Stimulated activated CD8-positive, alpha-beta memory T cell treated with anti-CD3 and anti-CD28 coated beads, Interleukin-12 subunit alpha, Interleukin-12 subunit beta, amount 100 ng/mL, for 24 hours (primary cell): ENCODE results near the gene LGR6.

Experiments used
- DNase-seq: peaks from one replicate; pipeline ENCODE4 v3.0.0-alpha.2; 2020; ENCODE audit errors: extremely low read depth

Gene LGR6

GRCh38 chr1:202199040-202199889, 5.7 kb downstream of the LGR6 start:
- no peak for DNase-seq

- DNase-seq = no peak
These were observed 6.5 kb downstream of the LGR6 start for GRCh38 chr1:202200112-202200548.

- no peak for DNase-seq
These were observed 7.1 kb downstream of the LGR6 start for GRCh38 chr1:202200669-202201068.

GRCh38 chr1:202201266-202201665, 7.7 kb downstream of the LGR6 start:
- no peak for DNase-seq

- DNase-seq = no peak
These were observed 8.4 kb downstream of the LGR6 start for GRCh38 chr1:202201971-202202370.

- no peak for DNase-seq
These were observed 9.0 kb downstream of the LGR6 start for GRCh38 chr1:202202500-202203168.

- DNase-seq = no peak
These were observed 9.8 kb downstream of the LGR6 start for GRCh38 chr1:202203238-202204039.

GRCh38 chr1:202204065-202204464, 10.5 kb downstream of the LGR6 start:
- no peak for DNase-seq

- no peak for DNase-seq
These were observed 12.1 kb downstream of the LGR6 start for GRCh38 chr1:202205523-202206190.

GRCh38 chr1:202207292-202207691, 13.7 kb downstream of the LGR6 start:
- DNase-seq = no peak

GRCh38 chr1:202208351-202208857, 14.8 kb downstream of the LGR6 start:
- DNase-seq = no peak

- no peak for DNase-seq
These were observed 16.8 kb downstream of the LGR6 start for GRCh38 chr1:202210385-202210784.

GRCh38 chr1:202210969-202211368, 17.4 kb downstream of the LGR6 start:
- no peak for DNase-seq

GRCh38 chr1:202212787-202213186, 19.2 kb downstream of the LGR6 start:
- DNase-seq = no peak

- no peak for DNase-seq
These were observed 19.9 kb downstream of the LGR6 start for GRCh38 chr1:202213361-202214088.

- DNase-seq = no peak
These were observed 20.7 kb downstream of the LGR6 start for GRCh38 chr1:202214089-202214843.

GRCh38 chr1:202215472-202216130, 22.0 kb downstream of the LGR6 start:
- DNase-seq = no peak

GRCh38 chr1:202216691-202217090, 23.1 kb downstream of the LGR6 start:
- DNase-seq = no peak

- no peak for DNase-seq
These were observed 23.9 kb downstream of the LGR6 start for GRCh38 chr1:202217516-202217915.

- DNase-seq = no peak
These were observed 24.4 kb downstream of the LGR6 start for GRCh38 chr1:202217951-202218350.
